Breast epithelium (tissue), 4 donors: ENCODE data around the gene GCNT2. TPM values are rescaled to one million over a fixed set of nuclear protein-coding genes. Genes with fewer than 3 reads are reported as not detected.
"Not testable (repeated sequence)": the region's sequence is repeated elsewhere in the genome, so short reads cannot be mapped to it uniquely, and the experiment has no call there.

ENCODE experiments used
- DNase-seq, 2 donors: peaks; one replicate each; pipeline ENCODE4 v3.0.0-alpha.2; 2019; ENCODE audit warnings: low spot score in 2 of 2
- H3K27ac ChIP-seq, 2 donors: fragments of 200-600 bp; sonication (generic) in 1 of 2; one replicate each; pipeline ENCODE4 v1.5.1; 2016 to 2019; ENCODE audit warnings: mild to moderate bottlenecking in 1 of 2
- H3K27me3 ChIP-seq, 2 donors: fragments of 200-600 bp; sonication (generic) in 1 of 2; one replicate each; pipeline versions ENCODE4 v1.5.1 to v1.6.0; 2017 to 2019; ENCODE audit warnings: control low read depth in 1 of 2, mild to moderate bottlenecking in 1 of 2
- H3K36me3 ChIP-seq: fragments of 200-600 bp; one replicate; pipeline ENCODE4 v1.5.1; 2019
- H3K4me1 ChIP-seq, 2 donors: fragments of 200-600 bp; sonication (generic); one replicate each; pipeline ENCODE4 v1.5.1; 2016 to 2019; ENCODE audit warnings: control low read depth in 1 of 2
- H3K4me3 ChIP-seq, 3 donors: fragments of 200-600 bp; sonication (generic); 1 replicate in 2 of 3; 2 replicates in 1 of 3; pipeline ENCODE4 v1.5.1; 2016 to 2019; ENCODE audit warnings: mild to moderate bottlenecking in 3 of 3, moderate library complexity in 2 of 3
- H3K9me3 ChIP-seq, 2 donors: fragments of 200-600 bp; sonication (generic) in 1 of 2; one replicate each; pipeline ENCODE4 v1.5.1; 2016 to 2019; ENCODE audit warnings: control low read depth in 1 of 2
- CTCF ChIP-seq, 3 donors: fragments of 450-650 bp; IDR thresholded peaks; one replicate each; pipeline ENCODE4 v1.5.1; 2016 to 2017; ENCODE audit warnings: antibody characterized with exemption in 3 of 3, mild to moderate bottlenecking in 3 of 3, moderate library complexity in 3 of 3
- POLR2A ChIP-seq: fragments of 450-650 bp; IDR thresholded peaks from one replicate; pipeline ENCODE4 v1.6.1; 2016; ENCODE audit warnings: antibody characterized with exemption, mild to moderate bottlenecking, moderate library complexity
- POLR2AphosphoS5 ChIP-seq, 3 donors: sonication (generic); formaldehyde crosslinking; IDR thresholded peaks; one replicate each; pipeline ENCODE4 v1.6.1; 2017; ENCODE audit warnings: antibody characterized with exemption in 3 of 3
- intact Hi-C: fragments of 100-400 bp; cut with DNase I; formaldehyde crosslinking; loops from one replicate; pipeline ENCODE4 v1.15.1; 2023; ENCODE audit warnings: low total_unique reads
- total RNA-seq, 3 donors: library from RNA; depleted of rRNA; stranded (reverse); fragments of >200 nt; gene quantifications; one replicate each; pipeline ENCODE4 v1.1.0, GENCODE V29; 2016

GCNT2 gene
- total RNA-seq, 3 donors from 2014 or later: 1.4 to 22.0 (median 13.4) TPM

DNA sequence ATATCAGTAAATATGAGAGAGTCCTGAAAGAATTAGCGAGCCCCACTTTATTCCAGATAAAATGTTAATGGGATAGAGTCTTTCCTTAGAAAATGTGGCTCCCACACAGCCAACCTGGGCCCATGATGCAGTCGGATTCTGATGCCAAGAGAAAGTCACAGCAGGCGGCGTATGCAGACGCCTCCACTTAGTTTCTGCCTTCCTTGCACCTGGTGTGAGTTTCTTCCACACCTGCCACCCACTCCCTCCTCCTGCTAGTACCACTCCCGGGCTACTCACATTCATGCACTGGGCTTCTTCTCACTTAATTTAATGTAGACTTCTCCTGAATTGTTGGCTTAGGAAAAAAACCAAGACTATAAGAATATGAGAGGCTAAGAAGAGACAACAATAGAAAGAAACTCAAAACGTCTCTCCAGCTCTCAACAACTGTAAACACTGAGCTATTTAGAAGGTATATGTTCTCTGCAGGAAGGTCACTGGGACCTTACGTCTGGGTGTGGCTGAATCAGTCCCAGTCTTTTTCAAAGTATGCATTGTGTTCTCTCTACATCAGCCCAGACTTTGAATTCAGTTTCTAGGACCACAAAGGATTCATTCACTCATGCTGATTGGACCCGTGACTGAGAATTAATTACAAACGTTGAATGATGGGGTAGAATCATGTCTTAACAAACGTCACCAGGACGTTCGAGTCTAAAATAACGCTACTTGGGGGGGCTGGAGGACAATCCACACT is 70.4 kb downstream of the GCNT2 start:
- intact Hi-C loops: no loop called here
- Histone ChIP-seq H3K27ac (no peak overlapping the region), H3K27me3 (no peaks in the 10 kb centered on the region), H3K4me3 (no peak overlapping the region), H3K9me3 (no peaks in the 10 kb centered on the region), H3K4me1 (no peaks in the 10 kb centered on the region), H3K36me3 (no peaks in the 10 kb centered on the region)
- no peak for DNase-seq
- TF ChIP-seq POLR2A (no peak), CTCF (IDR thresholded peaks at IDR 0.05) (no peak), POLR2AphosphoS5 (IDR thresholded peaks at IDR 0.05) (no peak)

DNA sequence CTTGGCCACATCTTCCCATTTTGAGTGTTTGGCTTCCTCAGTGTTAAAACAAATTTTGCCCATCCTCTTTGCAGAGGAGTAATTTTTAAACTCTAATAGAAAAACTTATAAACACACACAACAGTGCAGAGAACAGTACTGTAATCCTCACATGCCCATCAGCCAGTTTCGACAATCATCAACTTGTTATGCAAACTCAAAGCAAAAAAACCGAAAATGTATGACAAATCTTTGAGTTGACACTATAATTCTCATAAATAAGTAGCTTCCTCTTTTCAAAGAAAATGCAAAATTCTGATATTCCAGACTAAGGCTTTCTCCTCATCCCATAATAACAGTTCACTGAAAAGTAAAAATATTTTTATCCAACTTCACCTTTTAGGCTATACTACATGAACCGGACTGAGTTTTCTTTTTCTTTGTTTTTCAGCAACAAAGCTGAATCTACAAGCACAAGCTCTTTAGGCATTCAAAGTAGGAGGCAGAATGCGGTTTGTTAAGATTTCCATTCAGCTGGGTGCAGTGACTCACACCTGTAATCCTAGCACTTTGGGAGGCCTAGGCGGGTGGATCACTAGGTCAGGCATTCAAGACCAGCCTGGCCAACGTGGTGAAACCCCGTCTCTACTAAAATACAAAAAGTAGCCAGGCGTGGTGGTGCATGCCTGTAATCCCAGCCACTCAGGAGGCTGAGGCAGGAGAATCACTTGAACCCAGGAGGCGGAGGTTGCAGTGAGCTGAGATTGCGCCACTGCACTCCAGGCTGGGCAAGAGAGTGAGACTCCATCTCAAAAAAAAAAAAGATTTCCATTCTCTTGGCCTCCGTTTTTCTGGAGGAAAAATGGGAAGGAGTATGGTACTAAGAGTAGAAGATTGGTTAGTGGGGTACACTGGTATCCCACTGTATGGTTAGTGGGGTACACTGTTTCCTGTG is 74.8 kb downstream of the GCNT2 start:
- H3K36me3 ChIP-seq: no peaks in the 10 kb centered on the region
- H3K27me3 ChIP-seq: no peaks in the 10 kb centered on the region
- no peaks in the 10 kb centered on the region for H3K4me1 ChIP-seq
- H3K9me3 ChIP-seq: no peaks in the 10 kb centered on the region
- H3K4me3 ChIP-seq: no peak overlapping the region
- DNase-seq: no peak
- intact Hi-C loops: no loop called here
- no peak for TF ChIP-seq POLR2AphosphoS5 (IDR thresholded peaks at IDR 0.05)
- no peak for TF ChIP-seq CTCF (IDR thresholded peaks at IDR 0.05)
- TF ChIP-seq POLR2A: no peak
- no peak overlapping the region for H3K27ac ChIP-seq

- TF ChIP-seq CTCF (IDR thresholded peaks at IDR 0.05): no peak
- no peak for TF ChIP-seq POLR2A
- TF ChIP-seq POLR2AphosphoS5 (IDR thresholded peaks at IDR 0.05): no peak
- H3K4me1 ChIP-seq: no peaks in the 10 kb centered on the region
- intact Hi-C loops: no loop called here
Measured at GRCh38 chr6:10597499-10598001, 76.4 kb downstream of the GCNT2 start.

DNA sequence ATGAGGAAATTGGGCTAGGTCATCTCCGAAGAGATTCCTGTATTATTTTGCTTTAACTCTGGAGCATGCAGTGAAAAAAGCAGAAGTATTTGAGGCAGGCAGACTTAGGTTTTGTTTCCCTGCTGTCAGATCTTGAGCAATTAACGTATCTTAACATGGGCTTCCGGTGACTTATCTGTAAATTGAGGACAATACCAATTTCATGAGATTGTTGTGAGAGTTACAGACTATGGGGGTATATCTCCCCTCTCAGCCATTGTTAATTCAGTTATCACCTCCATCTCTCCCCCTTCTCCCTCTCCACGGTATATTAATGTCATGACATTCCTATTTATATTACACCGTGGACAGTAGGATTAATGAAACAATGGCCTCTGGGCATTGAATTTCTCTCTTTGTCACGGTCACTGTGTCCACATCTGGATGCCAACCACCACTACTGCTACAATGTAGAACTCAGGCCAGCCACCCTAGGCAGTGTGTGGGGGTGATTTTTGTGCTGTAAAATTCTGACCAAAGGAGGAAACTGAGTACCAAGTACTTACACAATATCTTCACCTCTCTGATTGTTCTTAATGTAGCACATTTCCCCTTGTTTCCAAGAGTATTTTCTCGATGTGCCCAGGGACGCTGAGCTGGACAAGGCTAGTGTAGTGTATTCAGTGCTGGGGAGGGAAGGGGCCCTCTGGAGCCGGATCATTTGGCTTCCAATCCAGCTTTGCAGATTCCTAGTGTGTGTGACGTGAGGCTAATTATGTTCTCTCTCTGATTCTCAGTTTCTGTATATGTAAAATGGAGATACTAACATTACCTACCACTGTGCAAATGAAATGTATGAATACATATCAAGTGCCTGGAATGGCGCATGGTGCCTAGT is 77.2 kb downstream of the GCNT2 start:
- intact Hi-C loops: no loop called here
- no peaks in the 10 kb centered on the region for H3K4me1 ChIP-seq
- H3K9me3 ChIP-seq: no peaks in the 10 kb centered on the region
- no peaks in the 10 kb centered on the region for H3K36me3 ChIP-seq
- TF ChIP-seq POLR2A (no peak), POLR2AphosphoS5 (IDR thresholded peaks at IDR 0.05) (no peak)
- H3K4me3 ChIP-seq: no peak overlapping the region
- no peak for DNase-seq
- H3K27me3 ChIP-seq: no peaks in the 10 kb centered on the region
- no peak overlapping the region for H3K27ac ChIP-seq

More at GRCh38 chr6:10597499-10598001, 76.4 kb downstream of the GCNT2 start:
- Histone ChIP-seq H3K4me3 (no peak overlapping the region), H3K9me3 (no peaks in the 10 kb centered on the region), H3K36me3 (no peaks in the 10 kb centered on the region), H3K27me3 (no peaks in the 10 kb centered on the region), H3K27ac (no peak overlapping the region)
- no peak for DNase-seq

- H3K36me3 ChIP-seq: no peaks in the 10 kb centered on the region
- intact Hi-C loops: no loop called here
- H3K4me1 ChIP-seq: no peaks in the 10 kb centered on the region
- TF ChIP-seq CTCF (IDR thresholded peaks at IDR 0.05) (no peak), POLR2AphosphoS5 (IDR thresholded peaks at IDR 0.05) (no peak), POLR2A (no peak)
- no peak overlapping the region for H3K4me3 ChIP-seq
- no peak overlapping the region for H3K27ac ChIP-seq
- H3K9me3 ChIP-seq: no peaks in the 10 kb centered on the region
- no peak for DNase-seq
- no peaks in the 10 kb centered on the region for H3K27me3 ChIP-seq
Measured at GRCh38 chr6:10599046-10599445, 77.9 kb downstream of the GCNT2 start.

- intact Hi-C loops: not testable (repeated sequence)
Measured at GRCh38 chr6:10600681-10601080, 79.5 kb downstream of the GCNT2 start.

More at GRCh38 chr6:10600681-10601080, 79.5 kb downstream of the GCNT2 start:
- H3K9me3 ChIP-seq, H3K36me3 ChIP-seq, H3K4me3 ChIP-seq, H3K4me1 ChIP-seq, H3K27ac ChIP-seq, DNase-seq, H3K27me3 ChIP-seq: not testable (repeated sequence)
